Upper lobe of right lung (tissue), 1 donor: ENCODE results near the gene ACCS. TPM values are rescaled to one million over a fixed set of nuclear protein-coding genes. Genes with fewer than 3 reads are reported as not detected.

ENCODE experiments used
- ATAC-seq: fragments of 200-7000 bp; cut with Tn5 transposase; one replicate; pipeline ENCODE4 v1.9.1; 2020; ENCODE audit warnings: mild to moderate bottlenecking, moderate library complexity
- DNase-seq: peaks from one replicate; pipeline ENCODE4 v3.0.0-alpha.2; 2020
- H3K27ac ChIP-seq: fragments of 200-600 bp; one replicate; pipeline ENCODE4 v1.8.0; 2022
- H3K27me3 ChIP-seq: fragments of 200-600 bp; one replicate; pipeline ENCODE4 v1.8.0; 2022; ENCODE audit warnings: mild to moderate bottlenecking
- H3K36me3 ChIP-seq: fragments of 200-600 bp; one replicate; pipeline ENCODE4 v1.8.0; 2022
- H3K4me1 ChIP-seq: fragments of 200-600 bp; one replicate; pipeline ENCODE4 v1.8.0; 2022
- H3K4me3 ChIP-seq: fragments of 200-600 bp; one replicate; pipeline ENCODE4 v1.8.0; 2022; ENCODE audit warnings: mild to moderate bottlenecking
- H3K9me3 ChIP-seq: fragments of 200-600 bp; one replicate; pipeline ENCODE4 v1.8.0; 2022
- CTCF ChIP-seq: fragments of 200-600 bp; IDR thresholded peaks from one replicate; pipeline ENCODE4 v1.8.0; 2022; ENCODE audit warnings: antibody characterized with exemption
- intact Hi-C: fragments of 100-400 bp; cut with DNase I; formaldehyde crosslinking; loops from one replicate; pipeline ENCODE4 v1.11.0; 2022
- total RNA-seq: library from RNA; stranded (reverse); fragmentation: NEBNext Ultra II Directional; extraction: Animal tissue kit (Norgen Biotek cat#: 25700); gene quantifications from one replicate; pipeline ENCODE4 v1.2.1, GENCODE V29; 2021
- donor health status: DM: no; HTN: yes; CAD: no; lungs with severe emphysema.

Gene ACCS
- total RNA-seq, 1 donor from 2014 or later = 32.2 TPM

- no peak for DNase-seq
These were observed 41.1 kb upstream of the ACCS start for GRCh38 chr11:44024977-44025376.

GRCh38 chr11:44025727-44026126 is 40.3 kb upstream of the ACCS start:
- intact Hi-C loops = no loop called here
- Histone ChIP-seq H3K4me3 (no peak overlapping the region), H3K27me3 (no peaks in the 10 kb centered on the region), H3K9me3 (peaks cover 5% of the 10 kb centered on the region), H3K36me3 (no peaks in the 10 kb centered on the region), H3K4me1 (no peaks in the 10 kb centered on the region), H3K27ac (no peak overlapping the region)
- TF ChIP-seq CTCF = no peak
- DNase-seq = no peak
- ATAC-seq = no peak

More at GRCh38 chr11:44024977-44025376, 41.1 kb upstream of the ACCS start:
- no peak for ATAC-seq
- H3K4me1 ChIP-seq = no peaks in the 10 kb centered on the region
- intact Hi-C loops = no loop called here
- no peaks in the 10 kb centered on the region for H3K27me3 ChIP-seq
- no peak overlapping the region for H3K4me3 ChIP-seq
- peaks cover 5% of the 10 kb centered on the region for H3K9me3 ChIP-seq
- TF ChIP-seq CTCF = no peak
- H3K27ac ChIP-seq = no peak overlapping the region
- no peaks in the 10 kb centered on the region for H3K36me3 ChIP-seq

- Histone ChIP-seq H3K9me3 (peaks cover 5% of the 10 kb centered on the region), H3K27me3 (no peaks in the 10 kb centered on the region), H3K4me1 (peaks cover 21% of the 10 kb centered on the region), H3K4me3 (no peak overlapping the region), H3K36me3 (no peaks in the 10 kb centered on the region), H3K27ac (no peak overlapping the region)
- TF ChIP-seq CTCF = no peak
- intact Hi-C loops = no loop called here
- DNase-seq (no peak), ATAC-seq (no peak)
These were observed 37.7 kb upstream of the ACCS start for GRCh38 chr11:44028401-44028800.

- no peaks in the 10 kb centered on the region for H3K27me3 ChIP-seq
- ATAC-seq = no peak
- intact Hi-C loops = no loop called here
- no peak overlapping the region for H3K4me3 ChIP-seq
- no peak for TF ChIP-seq CTCF
- peaks cover 21% of the 10 kb centered on the region for H3K4me1 ChIP-seq
- no peaks in the 10 kb centered on the region for H3K36me3 ChIP-seq
- H3K27ac ChIP-seq = no peak overlapping the region
- DNase-seq = no peak
- peaks cover 5% of the 10 kb centered on the region for H3K9me3 ChIP-seq
These were observed 37.1 kb upstream of the ACCS start for GRCh38 chr11:44028816-44029506.

GRCh38 chr11:44029507-44029845 is 36.6 kb upstream of the ACCS start:
- H3K36me3 ChIP-seq = no peaks in the 10 kb centered on the region
- no peaks in the 10 kb centered on the region for H3K27me3 ChIP-seq
- intact Hi-C loops = no loop called here
- DNase-seq (no peak), ATAC-seq (no peak)
- no peak overlapping the region for H3K27ac ChIP-seq
- H3K4me1 ChIP-seq = peaks cover 21% of the 10 kb centered on the region
- H3K9me3 ChIP-seq = peaks cover 5% of the 10 kb centered on the region
- no peak overlapping the region for H3K4me3 ChIP-seq
- TF ChIP-seq CTCF = no peak
